Smooth muscle cell (in vitro differentiated cells): ENCODE data around the gene PRDM16. TPM values are rescaled to one million over a fixed set of nuclear protein-coding genes. Genes with fewer than 3 reads are reported as not detected.

Experiments used
- DNase-seq: peaks from one replicate; lab custom pipeline; 2025; ENCODE audit not compliant: unreplicated experiment; lab: John Stamatoyannopoulos, UW
- H2AFZ ChIP-seq: fragments of 200-600 bp; sonication (generic); 2 replicates; pipeline ENCODE4 v1.6.0; 2016; ENCODE audit warnings: antibody characterized with exemption, low read depth, mild to moderate bottlenecking
- H3F3A ChIP-seq: fragments of 200-600 bp; sonication (generic); 2 replicates; pipeline ENCODE4 v1.6.0; 2017; ENCODE audit warnings: antibody characterized with exemption, low read depth
- H3K27ac ChIP-seq: fragments of 200-600 bp; sonication (generic); 2 replicates; pipeline ENCODE4 v1.5.1; 2016; ENCODE audit warnings: low read depth, mild to moderate bottlenecking
- H3K27me3 ChIP-seq: fragments of 200-600 bp; sonication (generic); 2 replicates; pipeline ENCODE4 v1.6.1; 2016; ENCODE audit warnings: low read depth, mild to moderate bottlenecking
- H3K36me3 ChIP-seq: fragments of 200-600 bp; sonication (generic); 2 replicates; pipeline ENCODE4 v1.5.1; 2016; ENCODE audit warnings: low read depth
- H3K4me1 ChIP-seq: fragments of 200-600 bp; sonication (generic); 2 replicates; pipeline ENCODE4 v1.5.1; 2016; ENCODE audit warnings: low read depth
- H3K4me2 ChIP-seq: fragments of 200-600 bp; sonication (generic); 2 replicates; pipeline ENCODE4 v1.6.0; 2016; ENCODE audit warnings: mild to moderate bottlenecking
- H3K4me3 ChIP-seq: fragments of 200-600 bp; sonication (generic); 2 replicates; pipeline ENCODE4 v1.5.1; 2016; ENCODE audit warnings: mild to moderate bottlenecking
- H3K79me2 ChIP-seq: fragments of 200-600 bp; sonication (generic); 2 replicates; pipeline ENCODE4 v1.6.0; 2016; ENCODE audit warnings: low read depth, mild to moderate bottlenecking
- H3K9ac ChIP-seq: fragments of 200-600 bp; sonication (generic); 2 replicates; pipeline ENCODE4 v1.6.0; 2016; ENCODE audit warnings: low read depth
- H3K9me3 ChIP-seq: fragments of 200-600 bp; sonication (generic); replicated peaks from 2 replicates; pipeline ENCODE4 v1.5.1; 2016; ENCODE audit warnings: low read depth
- H4K20me1 ChIP-seq: fragments of 200-600 bp; sonication (generic); 2 replicates; pipeline ENCODE4 v1.6.0; 2016; ENCODE audit warnings: low read depth
- CTCF ChIP-seq: fragments of 200-600 bp; sonication (generic); IDR thresholded peaks from 2 replicates; pipeline ENCODE4 v1.5.1; 2017; ENCODE audit warnings: borderline replicate concordance, mild to moderate bottlenecking, antibody characterized with exemption; ENCODE audit not compliant: insufficient read depth, poor library complexity, severe bottlenecking
- whole genome bisulfite sequencing: methylation state at CpG from one replicate; pipeline ENCODE4 v1.1.7; 2016; ENCODE audit warnings: low lambda C conversion rate; 5-methylcytosine and 5-hydroxymethylcytosine counted together
- polyA plus RNA-seq: library from polyadenylated mRNA; unstranded; fragments of >200 nt; fragmentation: Nextera tagmentation; extraction: Ambion mirVana; gene quantifications from 2 replicates; pipeline ENCODE4 v1.2.1, GENCODE V29; 2016
- total RNA-seq: library from RNA; depleted of rRNA; stranded (reverse); fragments of >200 nt; gene quantifications from 2 replicates; pipeline ENCODE4 v1.2.3, GENCODE V29; 2014

PRDM16 gene
- total and polyA plus RNA-seq, 2 experiments from 2014 or later: 0.72 to 1.3 TPM

DNA sequence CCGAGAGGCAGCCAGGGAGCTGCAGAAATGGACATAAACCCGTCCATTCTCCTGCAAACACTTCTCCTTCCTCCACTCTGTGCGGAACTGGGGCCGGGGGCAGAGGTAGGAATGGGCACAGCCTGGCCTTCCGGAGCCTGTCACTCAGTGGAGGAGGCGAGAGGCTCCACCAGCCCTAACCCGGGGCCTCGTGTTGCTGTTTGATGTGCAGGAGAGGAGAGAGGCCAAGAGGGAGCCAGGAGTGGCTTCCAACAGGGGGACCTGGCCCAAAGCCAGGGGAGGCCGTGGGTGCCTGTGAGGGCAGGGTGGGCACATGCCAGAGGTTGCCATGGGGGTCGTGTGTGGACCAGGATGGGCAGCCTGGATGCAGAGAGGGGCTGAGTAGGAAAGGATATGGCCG lies 227.3 kb downstream of the PRDM16 start:
- Histone ChIP-seq H3K9ac (no peak overlapping the region), H3K4me3 (no peak overlapping the region), H3K36me3 (no peaks in the 10 kb centered on the region), H4K20me1 (no peaks in the 10 kb centered on the region), H3F3A (no peaks in the 10 kb centered on the region), H2AFZ (no peak overlapping the region), H3K27me3 (no peaks in the 10 kb centered on the region), H3K79me2 (no peaks in the 10 kb centered on the region), H3K4me1 (no peaks in the 10 kb centered on the region), H3K27ac (no peak overlapping the region), H3K9me3 (no peaks in the 10 kb centered on the region), H3K4me2 (no peak overlapping the region)
- 86% methylated on average over 11 of the region's 11 CpGs for WGBS
- DNase-seq: no peak
- no peak for TF ChIP-seq CTCF

- H3K4me3 ChIP-seq: no peak overlapping the region
- no peak overlapping the region for H3K9ac ChIP-seq
- no peak for DNase-seq
- no peaks in the 10 kb centered on the region for H3K9me3 ChIP-seq
- WGBS: 98% methylated on average over 15 of the region's 16 CpGs
- H3K79me2 ChIP-seq: no peaks in the 10 kb centered on the region
- no peaks in the 10 kb centered on the region for H3K27me3 ChIP-seq
- no peak overlapping the region for H3K27ac ChIP-seq
- no peaks in the 10 kb centered on the region for H4K20me1 ChIP-seq
- no peaks in the 10 kb centered on the region for H3F3A ChIP-seq
- H3K4me1 ChIP-seq: no peaks in the 10 kb centered on the region
- TF ChIP-seq CTCF: no peak
- no peak overlapping the region for H3K4me2 ChIP-seq
- H2AFZ ChIP-seq: no peak overlapping the region
- H3K36me3 ChIP-seq: no peaks in the 10 kb centered on the region
Measured at GRCh38 chr1:3296826-3297225, 227.8 kb downstream of the PRDM16 start.

DNA sequence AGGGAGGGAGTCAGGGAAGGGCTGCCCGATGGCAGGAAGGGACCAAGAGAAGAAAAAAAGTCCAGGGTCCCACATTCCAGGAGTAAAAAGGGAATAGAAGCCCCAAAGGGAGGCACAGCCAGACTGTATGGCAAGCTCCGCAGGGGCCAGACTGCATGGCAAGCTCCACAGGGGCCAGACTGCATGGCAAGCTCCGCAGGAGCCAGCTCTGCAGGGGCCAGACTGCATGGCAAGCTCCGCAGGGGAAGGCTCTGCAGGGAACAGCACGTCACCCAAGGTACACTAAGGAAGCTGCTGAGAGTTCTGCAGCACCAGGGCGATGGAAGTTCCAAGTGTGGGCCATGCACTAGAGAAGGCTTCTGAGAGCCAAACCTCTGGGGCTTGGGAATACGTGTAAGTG lies 228.8 kb downstream of the PRDM16 start:
- Histone ChIP-seq H3K4me3 (no peak overlapping the region), H3K4me1 (no peaks in the 10 kb centered on the region), H3K27ac (no peak overlapping the region), H3K79me2 (no peaks in the 10 kb centered on the region), H3K36me3 (no peaks in the 10 kb centered on the region), H3F3A (no peaks in the 10 kb centered on the region), H3K9me3 (no peaks in the 10 kb centered on the region), H3K9ac (no peak overlapping the region), H3K4me2 (no peak overlapping the region), H3K27me3 (no peaks in the 10 kb centered on the region), H2AFZ (no peak overlapping the region), H4K20me1 (no peaks in the 10 kb centered on the region)
- no peak for DNase-seq
- 90% methylated on average over 7 of the region's 7 CpGs for WGBS
- no peak for TF ChIP-seq CTCF

- no peak for DNase-seq
- Histone ChIP-seq H3K36me3 (no peaks in the 10 kb centered on the region), H2AFZ (no peak overlapping the region), H4K20me1 (no peaks in the 10 kb centered on the region), H3K27ac (no peak overlapping the region), H3K4me2 (no peak overlapping the region), H3K27me3 (no peaks in the 10 kb centered on the region), H3K9ac (no peak overlapping the region), H3K9me3 (no peaks in the 10 kb centered on the region), H3K4me3 (no peak overlapping the region), H3K79me2 (no peaks in the 10 kb centered on the region), H3F3A (no peaks in the 10 kb centered on the region), H3K4me1 (no peaks in the 10 kb centered on the region)
- WGBS: 93% methylated on average over 15 of the region's 15 CpGs
- TF ChIP-seq CTCF: no peak
Measured at GRCh38 chr1:3298197-3298596, 229.2 kb downstream of the PRDM16 start.
